ENCODE results near the gene ABCA1.
"Not testable (repeated sequence)": the region's sequence is repeated elsewhere in the genome, so short reads cannot be mapped to it uniquely, and the experiment has no call there.

The ABCA1 gene

GRCh38 chr9:104856413-104856941 is 71.5 kb downstream of the ABCA1 start:
- in situ Hi-C loops (cut with HindIII; ENCODE audit: low pct_ligation_motif_present, low sequenced_read_pairs), result no loop called here
- no peak for DNase-seq
- no peak for TF ChIP-seq CTCF (IDR thresholded peaks at IDR 0.05; ENCODE audit: low read depth, low read length, missing control alignments)
- Histone ChIP-seq H3K4me3 (ENCODE audit: low read depth, low read length) (no peak overlapping the region), H3K36me3 (replicated peaks) (peaks cover 48% of the 10 kb centered on the region), H3K27me3 (replicated peaks) (no peaks in the 10 kb centered on the region), H3K27ac (no peak overlapping the region)

GRCh38 chr9:104855807-104856206 is 72.1 kb downstream of the ABCA1 start:
- no peak overlapping the region for H3K27ac ChIP-seq
- H3K36me3 ChIP-seq (replicated peaks), result peaks cover 41% of the 10 kb centered on the region
- in situ Hi-C loops (cut with HindIII; ENCODE audit: low pct_ligation_motif_present, low sequenced_read_pairs), result no loop called here
- no peak for TF ChIP-seq CTCF (IDR thresholded peaks at IDR 0.05; ENCODE audit: low read depth, low read length, missing control alignments)
- H3K4me3 ChIP-seq (ENCODE audit: low read depth, low read length), result no peak overlapping the region
- H3K27me3 ChIP-seq (replicated peaks), result no peaks in the 10 kb centered on the region
- no peak for DNase-seq

GRCh38 chr9:104855258-104855657 is 72.7 kb downstream of the ABCA1 start:
- peaks cover 38% of the 10 kb centered on the region for H3K36me3 ChIP-seq (replicated peaks)
- H3K4me3 ChIP-seq (ENCODE audit: low read depth, low read length); H3K27me3 ChIP-seq (replicated peaks); H3K27ac ChIP-seq; in situ Hi-C loops (cut with HindIII; ENCODE audit: low pct_ligation_motif_present, low sequenced_read_pairs); DNase-seq: not testable (repeated sequence)

GRCh38 chr9:104854613-104855012 is 73.3 kb downstream of the ABCA1 start:
- no peak overlapping the region for H3K4me3 ChIP-seq (ENCODE audit: low read depth, low read length)
- H3K27me3 ChIP-seq (replicated peaks), result no peaks in the 10 kb centered on the region
- no peak for TF ChIP-seq CTCF (IDR thresholded peaks at IDR 0.05; ENCODE audit: low read depth, low read length, missing control alignments)
- no peak for DNase-seq
- no peak overlapping the region for H3K27ac ChIP-seq
- H3K36me3 ChIP-seq (replicated peaks), result peaks cover 38% of the 10 kb centered on the region
- in situ Hi-C loops (cut with HindIII; ENCODE audit: low pct_ligation_motif_present, low sequenced_read_pairs), result no loop called here

- no peak for DNase-seq
- no peak for TF ChIP-seq CTCF (IDR thresholded peaks at IDR 0.05; ENCODE audit: low read depth, low read length, missing control alignments)
- Histone ChIP-seq H3K36me3 (replicated peaks) (peaks cover 36% of the 10 kb centered on the region), H3K27ac (no peak overlapping the region), H3K27me3 (replicated peaks) (no peaks in the 10 kb centered on the region), H3K4me3 (ENCODE audit: low read depth, low read length) (no peak overlapping the region)
- in situ Hi-C loops (cut with HindIII; ENCODE audit: low pct_ligation_motif_present, low sequenced_read_pairs), result no loop called here
Measured at GRCh38 chr9:104853683-104854082, 74.3 kb downstream of the ABCA1 start.

GRCh38 chr9:104853159-104853558 is 74.8 kb downstream of the ABCA1 start:
- H3K27ac ChIP-seq, result no peak overlapping the region
- TF ChIP-seq CTCF (IDR thresholded peaks at IDR 0.05; ENCODE audit: low read depth, low read length, missing control alignments), result no peak
- no peak overlapping the region for H3K4me3 ChIP-seq (ENCODE audit: low read depth, low read length)
- peaks cover 34% of the 10 kb centered on the region for H3K36me3 ChIP-seq (replicated peaks)
- in situ Hi-C loops (cut with HindIII; ENCODE audit: low pct_ligation_motif_present, low sequenced_read_pairs), result no loop called here
- DNase-seq, result no peak
- no peaks in the 10 kb centered on the region for H3K27me3 ChIP-seq (replicated peaks)

Data from brain microvascular endothelial cell (primary cell).